Left ventricle myocardium inferior (tissue), 1 donor: ENCODE results near the gene SLC25A25. TPM values are rescaled to one million over a fixed set of nuclear protein-coding genes. Genes with fewer than 3 reads are reported as not detected.

Source experiments
- DNase-seq: peaks from one replicate; pipeline ENCODE4 v3.0.0-alpha.2; 2020
- H3K27ac ChIP-seq: fragments of 200-600 bp; replicated peaks from 2 replicates; pipeline ENCODE4 v1.8.0; 2021
- H3K27me3 ChIP-seq: fragments of 200-600 bp; 2 replicates; pipeline ENCODE4 v1.8.0; 2021; ENCODE audit warnings: low read depth
- H3K36me3 ChIP-seq: fragments of 200-600 bp; 2 replicates; pipeline ENCODE4 v1.8.0; 2021
- H3K4me1 ChIP-seq: fragments of 200-600 bp; 2 replicates; pipeline ENCODE4 v1.8.0; 2021
- H3K4me3 ChIP-seq: fragments of 200-600 bp; 2 replicates; pipeline ENCODE4 v1.8.0; 2021; ENCODE audit warnings: mild to moderate bottlenecking, moderate library complexity
- H3K9me3 ChIP-seq: fragments of 200-600 bp; replicated peaks from 2 replicates; pipeline ENCODE4 v1.8.0; 2021
- intact Hi-C: fragments of 100-400 bp; cut with micrococcal nuclease; formaldehyde crosslinking; loops from one replicate; pipeline ENCODE4 v1.11.0; 2022
- total RNA-seq: library from RNA; stranded (reverse); fragmentation: NEBNext Ultra II Directional; extraction: Animal tissue kit (Norgen Biotek cat#: 25700); gene quantifications from one replicate; pipeline ENCODE4 v1.2.1, GENCODE V29; 2021
- TF ChIP-seq, protein P1 (sequence below): fragments of 200-600 bp; IDR thresholded peaks from 2 replicates; pipeline ENCODE4 v1.8.0; 2021; ENCODE audit warnings: antibody characterized with exemption, mild to moderate bottlenecking, borderline replicate concordance
- donor health status: DM: no; HTN: yes; CAD: no; lungs with severe emphysema.

SLC25A25 gene
- total RNA-seq, 1 donor from 2014 or later: 5.4 TPM

DNA sequence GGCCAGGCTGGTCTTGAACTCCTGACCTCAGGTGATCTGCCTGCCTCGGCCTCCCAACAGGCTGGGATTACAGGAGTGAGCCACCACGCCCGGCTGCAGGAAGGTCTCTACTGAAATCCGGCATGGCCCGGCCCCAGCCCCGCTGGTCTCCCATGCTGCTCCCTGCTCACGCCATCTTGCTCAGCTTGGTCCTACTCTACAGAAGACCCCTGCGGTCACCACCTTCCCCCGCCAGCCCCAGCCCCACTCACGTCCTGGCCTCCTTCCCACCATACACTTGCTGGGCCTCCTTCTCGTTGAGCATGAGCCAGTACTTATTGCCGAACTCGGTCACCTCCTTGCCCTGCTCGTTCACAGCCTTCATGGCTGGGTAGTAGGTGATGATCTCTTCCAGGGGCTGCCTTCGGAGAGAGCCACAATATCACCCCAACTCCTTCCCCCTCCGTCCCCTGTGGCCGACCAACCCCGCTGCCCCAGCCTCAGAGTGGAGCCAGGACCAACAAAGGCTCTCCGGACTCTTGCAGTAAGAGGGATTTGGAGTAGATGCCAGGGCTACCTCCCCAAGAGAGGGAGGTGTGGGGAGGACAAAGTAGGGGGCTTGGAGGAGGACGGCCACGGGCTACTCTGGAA lies 55.5 kb downstream of the SLC25A25 start:
- Histone ChIP-seq H3K4me3 (no peak overlapping the region), H3K9me3 (no peaks in the 10 kb centered on the region), H3K4me1 (peaks cover 40% of the 10 kb centered on the region), H3K27me3 (no peaks in the 10 kb centered on the region), H3K27ac (no peak overlapping the region), H3K36me3 (peaks cover 51% of the 10 kb centered on the region)
- intact Hi-C loops: no loop called here
- peak; percentile 16 for DNase-seq
- TF ChIP-seq, protein P1, sequence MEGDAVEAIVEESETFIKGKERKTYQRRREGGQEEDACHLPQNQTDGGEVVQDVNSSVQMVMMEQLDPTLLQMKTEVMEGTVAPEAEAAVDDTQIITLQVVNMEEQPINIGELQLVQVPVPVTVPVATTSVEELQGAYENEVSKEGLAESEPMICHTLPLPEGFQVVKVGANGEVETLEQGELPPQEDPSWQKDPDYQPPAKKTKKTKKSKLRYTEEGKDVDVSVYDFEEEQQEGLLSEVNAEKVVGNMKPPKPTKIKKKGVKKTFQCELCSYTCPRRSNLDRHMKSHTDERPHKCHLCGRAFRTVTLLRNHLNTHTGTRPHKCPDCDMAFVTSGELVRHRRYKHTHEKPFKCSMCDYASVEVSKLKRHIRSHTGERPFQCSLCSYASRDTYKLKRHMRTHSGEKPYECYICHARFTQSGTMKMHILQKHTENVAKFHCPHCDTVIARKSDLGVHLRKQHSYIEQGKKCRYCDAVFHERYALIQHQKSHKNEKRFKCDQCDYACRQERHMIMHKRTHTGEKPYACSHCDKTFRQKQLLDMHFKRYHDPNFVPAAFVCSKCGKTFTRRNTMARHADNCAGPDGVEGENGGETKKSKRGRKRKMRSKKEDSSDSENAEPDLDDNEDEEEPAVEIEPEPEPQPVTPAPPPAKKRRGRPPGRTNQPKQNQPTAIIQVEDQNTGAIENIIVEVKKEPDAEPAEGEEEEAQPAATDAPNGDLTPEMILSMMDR: no peak

DNA sequence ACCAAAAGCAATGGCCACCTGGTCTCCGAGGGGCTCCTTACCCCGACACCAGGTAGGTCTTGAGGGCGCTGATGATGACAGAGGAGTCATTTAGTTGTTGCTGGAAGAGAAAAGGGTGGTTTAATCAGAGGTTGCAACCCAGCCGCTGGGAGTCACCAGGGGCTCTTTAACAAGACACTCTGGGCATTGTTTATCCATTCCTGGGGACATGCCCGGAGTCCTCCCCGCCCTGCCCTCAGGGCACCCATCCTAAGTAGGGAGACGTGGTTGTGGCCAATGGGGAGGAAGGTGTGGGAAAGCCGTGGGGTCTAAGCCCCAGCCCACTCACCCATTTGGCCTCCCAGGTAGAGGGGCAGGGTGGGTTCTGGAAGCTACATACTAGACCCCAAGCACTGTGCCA lies 56.4 kb downstream of the SLC25A25 start:
- Histone ChIP-seq H3K27me3 (no peaks in the 10 kb centered on the region), H3K9me3 (no peaks in the 10 kb centered on the region), H3K27ac (no peak overlapping the region), H3K4me1 (peaks cover 49% of the 10 kb centered on the region), H3K4me3 (no peak overlapping the region), H3K36me3 (peaks cover 51% of the 10 kb centered on the region)
- DNase-seq: peak; percentile 7
- TF ChIP-seq, protein P1: no peak
- intact Hi-C loops: no loop called here

DNA sequence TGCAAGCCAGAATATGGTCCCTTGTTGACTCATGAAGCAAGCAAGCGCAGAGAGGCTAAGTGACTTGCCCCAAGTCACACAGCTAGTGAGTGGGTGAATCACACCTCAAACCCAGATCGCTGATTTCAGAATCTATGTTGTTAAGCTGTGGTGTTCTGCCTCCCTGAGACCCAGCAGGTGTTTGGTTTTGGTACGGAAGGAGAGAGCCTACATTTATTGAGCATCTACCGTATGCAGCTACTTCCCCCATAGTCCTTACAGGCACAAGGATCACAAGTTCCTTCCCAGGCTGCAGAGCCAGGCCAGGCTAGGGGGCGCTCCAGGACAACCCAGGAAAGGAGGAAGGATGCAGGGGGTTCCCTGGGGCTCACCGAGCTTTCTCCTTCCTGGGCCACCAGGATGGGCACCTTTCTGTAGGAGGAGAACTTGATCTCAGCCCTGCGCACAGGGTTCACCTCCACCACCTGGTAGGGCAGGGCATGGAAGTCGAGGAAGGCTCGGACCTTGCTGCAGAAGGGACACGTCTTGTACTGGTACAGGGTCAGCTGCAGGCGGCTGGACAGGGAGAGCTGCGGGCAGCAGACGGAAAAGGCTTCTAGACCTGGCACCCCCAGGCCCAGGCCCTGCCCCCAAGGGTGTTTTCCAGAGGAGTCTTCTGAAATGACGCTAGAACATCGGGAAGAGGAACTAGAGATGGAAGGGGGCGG lies 57.0 kb downstream of the SLC25A25 start:
- H3K27me3 ChIP-seq: no peaks in the 10 kb centered on the region
- H3K4me3 ChIP-seq: peak overlapping the region; percentile 97
- H3K36me3 ChIP-seq: peaks cover 51% of the 10 kb centered on the region
- DNase-seq: peak; percentile 59
- TF ChIP-seq, protein P1: peak; percentile 60
- no peaks in the 10 kb centered on the region for H3K9me3 ChIP-seq
- no peak overlapping the region for H3K27ac ChIP-seq
- peaks cover 52% of the 10 kb centered on the region for H3K4me1 ChIP-seq
- intact Hi-C loops: no loop called here

DNA sequence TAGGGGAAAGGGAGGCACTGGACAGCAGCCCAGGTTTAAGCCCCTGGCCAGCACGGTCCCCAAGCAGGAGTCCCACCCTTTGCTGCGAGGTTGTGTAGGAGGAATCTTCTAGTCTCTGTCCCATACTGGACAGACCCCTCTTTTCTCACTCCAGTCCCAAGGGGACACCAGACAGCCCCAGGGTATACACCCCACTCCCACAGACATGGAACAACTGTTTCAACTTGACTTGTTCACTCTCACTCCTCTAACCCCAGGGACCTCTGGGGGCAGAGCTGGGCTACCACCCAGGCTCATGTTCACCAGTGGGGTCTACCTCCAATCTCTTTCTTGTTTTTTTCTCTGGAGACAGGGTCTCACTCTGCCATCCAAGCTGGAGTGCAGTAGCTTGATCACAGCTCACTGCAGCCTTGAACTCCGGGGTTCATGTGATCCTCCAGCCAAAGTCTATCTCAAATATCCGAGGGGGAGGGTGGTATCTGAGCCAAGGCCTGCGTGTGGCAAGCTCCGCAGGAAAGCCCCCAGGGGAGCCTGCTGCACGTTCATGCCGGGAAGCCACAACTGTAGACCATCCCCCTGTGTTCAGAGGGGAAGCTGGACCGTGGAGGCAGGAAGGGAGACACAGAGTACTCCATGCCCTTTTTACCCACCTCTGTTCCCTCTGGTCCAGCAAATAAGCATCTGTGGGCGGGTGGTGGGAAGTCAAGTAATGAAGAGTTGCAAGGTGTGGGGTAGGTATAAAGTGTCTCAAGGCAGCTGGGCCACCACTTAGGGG lies 57.7 kb downstream of the SLC25A25 start:
- H3K36me3 ChIP-seq: peaks cover 44% of the 10 kb centered on the region
- no peaks in the 10 kb centered on the region for H3K9me3 ChIP-seq
- intact Hi-C loops: no loop called here
- TF ChIP-seq, protein P1: no peak
- H3K4me3 ChIP-seq: peak overlapping the region; percentile 97
- H3K27ac ChIP-seq: peak overlapping the region; percentile 99
- no peak for DNase-seq
- H3K4me1 ChIP-seq: peaks cover 52% of the 10 kb centered on the region
- H3K27me3 ChIP-seq: no peaks in the 10 kb centered on the region

DNA sequence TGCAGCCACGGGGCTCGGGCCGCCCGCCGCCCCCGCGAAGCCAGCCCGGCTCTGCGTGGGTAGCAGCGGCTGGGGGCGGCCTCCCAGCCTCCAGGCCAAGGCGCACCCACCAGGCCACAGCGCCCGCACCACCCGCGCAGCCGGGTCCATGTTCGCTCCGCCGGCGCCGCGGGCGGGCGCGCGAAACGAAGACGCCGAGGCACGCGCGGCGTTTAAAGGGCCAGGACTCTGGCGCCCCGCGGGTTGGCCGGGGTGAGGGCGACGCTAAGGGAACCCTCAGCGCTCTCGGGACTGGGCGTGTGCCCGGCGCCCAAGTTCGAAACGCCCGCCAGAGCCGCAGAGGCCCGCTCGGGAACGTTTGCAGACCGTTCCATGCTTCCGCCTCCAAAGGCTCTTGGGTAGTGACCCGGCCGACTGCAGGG lies 59.5 kb downstream of the SLC25A25 start, which contains the start of gene PTGES2:
PTGES2 (minus strand) TSS at position 162 of the 422 bp plus-strand sequence; CDS start at position 150, 12 bp downstream.
- TF ChIP-seq, protein P1: peak; percentile 9
- DNase-seq: peak; percentile 88
- Histone ChIP-seq H3K9me3 (no peaks in the 10 kb centered on the region), H3K36me3 (peaks cover 26% of the 10 kb centered on the region), H3K27ac (peak within 1 kb of the TSS; percentile 99), H3K4me1 (peaks cover 64% of the 10 kb centered on the region), H3K27me3 (no peaks in the 10 kb centered on the region), H3K4me3 (peak within 1 kb of the TSS; percentile 97)
- intact Hi-C loops: no loop called here
